GM12878 (cell line): ENCODE measurements around the gene JUND. TPM values are rescaled to one million over a fixed set of nuclear protein-coding genes. Genes with fewer than 3 reads are reported as not detected.

Source experiments
- ATAC-seq: fragments of 200-7000 bp; cut with Tn5 transposase; 3 replicates; pipeline ENCODE4 v1.9.1; 2020; ENCODE audit warnings: mild to moderate bottlenecking, moderate library complexity
- BruUV-seq: library from RNA; stranded (reverse); fragments of 400-500 nt; replicated peaks from 2 replicates; lab custom pipeline; 2021; lab: Mats Ljungman, UMichigan
- CTCF ChIA-PET: fragments of 300-600 bp; sonication (Branson Sonifier 250); formaldehyde crosslinking; extraction: SDS; loops from one replicate; lab custom pipeline; 2021; ENCODE audit warnings: inconsistent platforms; lab: Yijun Ruan, JAX
- POLR2A ChIA-PET: fragments of 350-600 bp; formaldehyde crosslinking; extraction: SDS; loops from one replicate; lab custom pipeline; 2021; ENCODE audit warnings: inconsistent platforms; lab: Charles Lee
- RAD21 ChIA-PET: fragments of 300-600 bp; sonication (Branson Sonifier 250); formaldehyde crosslinking; loops from one replicate; lab custom pipeline; 2023; ENCODE audit warnings: antibody characterized with exemption; ENCODE audit not compliant: unreplicated experiment; lab: Charles Lee
- SMC1A ChIA-PET: fragments of 300-600 bp; sonication (Branson Sonifier 250); formaldehyde crosslinking; loops from one replicate; lab custom pipeline; 2023; ENCODE audit not compliant: unreplicated experiment, uncharacterized antibody; lab: Charles Lee
- DNase-seq: peaks from one replicate; pipeline ENCODE4 v3.0.0-alpha.2; 2011; ENCODE audit warnings: low read depth, low spot score
- FAIRE-seq: peaks from 3 replicates; lab custom pipeline; 2011; peaks lifted over from hg19 to GRCh38; lab: Jason Lieb, UNC
- H2AFZ ChIP-seq: 2 replicates; pipeline ENCODE4 v1.6.0; 2011; ENCODE audit warnings: low read depth, low read length, control low read depth; ENCODE audit not compliant: control insufficient read depth
- H3K27ac ChIP-seq: 2 replicates; pipeline ENCODE4 v1.5.1; 2011; ENCODE audit warnings: control low read depth; ENCODE audit not compliant: control insufficient read depth, insufficient read depth
- H3K27me3 ChIP-seq, 2 experiments: replicated peaks in 1 of 2; 2 replicates each; pipeline versions ENCODE4 v1.6.0 to v1.6.1; 2011; ENCODE audit warnings: low read length in 1 of 2; ENCODE audit not compliant: control insufficient read depth in 2 of 2, insufficient read depth in 2 of 2
- H3K36me3 ChIP-seq, 2 experiments: 2 replicates each; pipeline ENCODE4 v1.5.1; 2011; ENCODE audit warnings: low read length in 1 of 2; ENCODE audit not compliant: control insufficient read depth in 2 of 2, insufficient read depth in 2 of 2
- H3K4me1 ChIP-seq: 2 replicates; pipeline ENCODE4 v1.6.1; 2011; ENCODE audit warnings: mild to moderate bottlenecking, low read length, moderate library complexity, mixed read lengths; ENCODE audit not compliant: control insufficient read depth, insufficient read depth
- H3K4me2 ChIP-seq: 2 replicates; pipeline ENCODE4 v1.6.0; 2011; ENCODE audit warnings: control low read depth; ENCODE audit not compliant: control insufficient read depth, insufficient read depth
- H3K4me3 ChIP-seq: fragments of 200-600 bp; sonication (generic); 2 replicates; pipeline ENCODE4 v1.5.1; 2016
- H3K79me2 ChIP-seq: 2 replicates; pipeline ENCODE4 v1.6.0; 2011; ENCODE audit warnings: low read length; ENCODE audit not compliant: control insufficient read depth, insufficient read depth
- H3K9ac ChIP-seq: 2 replicates; pipeline ENCODE4 v1.8.0; 2011; ENCODE audit warnings: low read length, control low read depth, mixed read lengths; ENCODE audit not compliant: control insufficient read depth, insufficient read depth
- H3K9me3 ChIP-seq: replicated peaks from 3 replicates; pipeline ENCODE4 v1.5.1; 2011; ENCODE audit warnings: mild to moderate bottlenecking, low read length; ENCODE audit not compliant: control insufficient read depth, insufficient read depth
- H4K20me1 ChIP-seq: 2 replicates; pipeline ENCODE4 v1.6.0; 2011; ENCODE audit not compliant: control insufficient read depth, insufficient read depth
- BHLHE40 ChIP-seq, 2 experiments: fragments of 450-650 bp in 1 of 2; IDR thresholded peaks; 2 replicates each; pipeline ENCODE4 v1.6.1; 2011 to 2017; ENCODE audit warnings: low read depth in 2 of 2, borderline replicate concordance in 1 of 2, improper control_type of control experiment in 1 of 2, low read length in 1 of 2, mild to moderate bottlenecking in 1 of 2
- CHD4 ChIP-seq: fragments of 200-600 bp; sonication (generic); IDR thresholded peaks from 2 replicates; pipeline ENCODE4 v1.6.1; 2016; ENCODE audit warnings: mild to moderate bottlenecking
- CUX1 ChIP-seq: IDR thresholded peaks from 2 replicates; pipeline ENCODE4 v1.6.1; 2012; ENCODE audit warnings: improper control_type of control experiment, low read depth, low read length; ENCODE audit not compliant: insufficient replicate concordance
- DPF2 ChIP-seq: fragments of 450-650 bp; IDR thresholded peaks from 2 replicates; pipeline ENCODE4 v1.6.1; 2017; ENCODE audit warnings: mild to moderate bottlenecking
- EGR1 ChIP-seq, 2 experiments: IDR thresholded peaks; 1 replicate in 1 of 2; 2 replicates in 1 of 2; pipeline ENCODE4 v1.6.1; 2011 to 2012; ENCODE audit warnings: low read depth in 2 of 2, low read length in 2 of 2, borderline replicate concordance in 1 of 2, mild to moderate bottlenecking in 1 of 2, moderate library complexity in 1 of 2
- FOXK2 ChIP-seq: fragments of 450-650 bp; IDR thresholded peaks from 2 replicates; pipeline ENCODE4 v1.6.1; 2017; ENCODE audit warnings: mild to moderate bottlenecking, moderate library complexity
- LARP7 ChIP-seq: fragments of 450-650 bp; IDR thresholded peaks from 2 replicates; pipeline ENCODE4 v1.6.1; 2017; ENCODE audit warnings: mild to moderate bottlenecking
- MEF2A ChIP-seq: IDR thresholded peaks from 2 replicates; pipeline ENCODE4 v1.6.1; 2011; ENCODE audit warnings: low read depth, mild to moderate bottlenecking, low read length, moderate library complexity; ENCODE audit not compliant: insufficient read depth
- NFXL1 ChIP-seq: fragments of 450-650 bp; IDR thresholded peaks from 2 replicates; pipeline ENCODE4 v1.6.1; 2017; ENCODE audit warnings: antibody characterized with exemption, mild to moderate bottlenecking, borderline replicate concordance
- RB1 ChIP-seq: fragments of 450-650 bp; formaldehyde crosslinking; IDR thresholded peaks from 2 replicates; pipeline ENCODE4 v1.6.1; 2017; ENCODE audit warnings: mild to moderate bottlenecking, borderline replicate concordance
- RUNX3 ChIP-seq: IDR thresholded peaks from 2 replicates; pipeline ENCODE4 v1.6.1; 2012; ENCODE audit warnings: low read length, inconsistent platforms
- SIN3A ChIP-seq: IDR thresholded peaks from 2 replicates; pipeline ENCODE4 v1.6.1; 2012; ENCODE audit warnings: low read depth, low read length, improper control_type of control experiment
- TCF3 ChIP-seq: IDR thresholded peaks from 2 replicates; pipeline ENCODE4 v1.6.1; 2012; ENCODE audit warnings: low read depth, mild to moderate bottlenecking, low read length, borderline replicate concordance; ENCODE audit not compliant: insufficient read depth
- YY1 ChIP-seq: IDR thresholded peaks from 2 replicates; pipeline ENCODE4 v1.6.1; 2011; ENCODE audit warnings: low read depth, mild to moderate bottlenecking, low read length
- ZNF384 ChIP-seq: IDR thresholded peaks from 2 replicates; pipeline ENCODE4 v1.6.1; 2012; ENCODE audit warnings: low read depth, mild to moderate bottlenecking, low read length, improper control_type of control experiment, borderline replicate concordance
- ZSCAN29 ChIP-seq: fragments of 450-650 bp; IDR thresholded peaks from 2 replicates; pipeline ENCODE4 v1.6.1; 2017; ENCODE audit warnings: mild to moderate bottlenecking, moderate library complexity
- WGBS: methylation state at CpG from one replicate; pipeline ENCODE4 v1.1.6; 2016; ENCODE audit warnings: low lambda C conversion rate; ENCODE audit not compliant: insufficient replicate concordance, insufficient coverage; ENCODE audit errors: missing lambda C conversion rate; 5-methylcytosine and 5-hydroxymethylcytosine counted together
- in situ Hi-C: fragments of 300-500 bp; cut with MboI; formaldehyde crosslinking; loops from 9 replicates; pipeline ENCODE4 v1.14.3; 2018; ENCODE audit warnings: mixed read lengths
- intact Hi-C: fragments of 100-400 bp; cut with micrococcal nuclease; formaldehyde crosslinking; loops from one replicate; pipeline ENCODE4 v1.14.2; 2022; ENCODE audit not compliant: unreplicated experiment
- polyA plus RNA-seq, 11 experiments: library from polyadenylated mRNA; depleted of rRNA in 4 of 11; unstranded in 6 of 11; stranded (reverse) in 5 of 11; fragments of >200 nt; fragmentation: Nextera tagmentation in 4 of 11; fragmentation: Illumina TruSeq in 1 of 11; extraction: Ambion mirVana in 4 of 11; extraction: Trizol in 1 of 11; gene quantifications; 1 replicate in 1 of 11; 2 replicates in 10 of 11; pipeline versions ENCODE4 v1.2.1 to v1.2.3, GENCODE V29; 2011 to 2016; ENCODE audit warnings: inconsistent platforms in 2 of 11, missing spikeins in 2 of 11, low read depth in 1 of 11
- total RNA-seq, 4 experiments: library from RNA; depleted of rRNA in 3 of 4; stranded (reverse); fragments of >200 nt in 3 of 4; fragmentation: Illumina TruSeq in 1 of 4; extraction: Trizol in 1 of 4; gene quantifications; 2 replicates each; pipeline versions ENCODE4 v1.2.1 to v1.2.3, GENCODE V29; 2013 to 2021

Gene JUND
- total and polyA plus RNA-seq, 10 of the 15 experiments (the other 5 are each of a cell fraction or from before 2014, with no cell fraction given) = 7.4 to 164 (median 18.8) TPM

- Histone ChIP-seq H2AFZ (peak overlapping the region; percentile 66), H3K9ac (peak overlapping the region; percentile 68), H3K36me3 (no peaks in the 10 kb centered on the region), H3K4me2 (peak overlapping the region; percentile 59), H3K9me3 (no peaks in the 10 kb centered on the region), H3K79me2 (peaks cover 19% of the 10 kb centered on the region), H3K27me3 (no peaks in the 10 kb centered on the region), H3K4me3 (no peak overlapping the region), H3K27ac (peak overlapping the region; percentile 72), H4K20me1 (no peaks in the 10 kb centered on the region), H3K4me1 (peaks cover 27% of the 10 kb centered on the region)
- WGBS = 4% methylated on average over 12 of the region's 12 CpGs
- ChIA-PET SMC1A (interaction anchor here (1.4 kb wide), 1 partner anchor 37 kb away, joined by 4 read pairs; no protein-coding TSS in a partner anchor), CTCF (interaction anchor here (0.9 to 3.1 kb wide), 3 partner anchors 15 to 133 kb away, joined by 3 to 11 read pairs (median 3); no protein-coding TSS in a partner anchor), POLR2A (interaction anchor here (0.8 to 2.8 kb wide), 5 partner anchors 8 to 44 kb away, joined by 3 to 24 read pairs (median 4); partner anchors contain the start of gene LSM4), RAD21 (interaction anchor here (0.7 to 1.2 kb wide), 3 partner anchors 20 to 550 kb away, joined by 3 to 4 read pairs (median 3); partner anchors contain the start of gene LSM4)
- intact Hi-C loops (no loop called here), in situ Hi-C loops (no loop called here)
- FAIRE-seq (peak; percentile 38), DNase-seq (no peak), ATAC-seq (no peak)
- no TSS peak for BruUV-seq
- TF ChIP-seq ZSCAN29 (no peak), TCF3 (no peak), BHLHE40 (IDR thresholded peaks at IDR 0.05; ENCODE audit: borderline replicate concordance in 1 of 2, low read depth in 2 of 2, low read length in 1 of 2) (peak; percentile 53 to 87; a peak in 3 of 4 replicates), SIN3A (no peak), DPF2 (peak; percentile 44; the same call in 1 of the 2 replicates), RB1 (0 out of 2 replicates have a peak, but pooled peaks have one; percentile 29), ZNF384 (no peak), CHD4 (no peak), YY1 (peak; percentile 19; the same call in 1 of the 2 replicates), FOXK2 (no peak), LARP7 (0 out of 2 replicates have a peak, but pooled peaks have one; percentile 50), CUX1 (no peak), RUNX3 (no peak), EGR1 (IDR thresholded peaks at IDR 0.05; ENCODE audit: borderline replicate concordance in 1 of 2, low read depth in 2 of 2, low read length in 2 of 2) (peak in 1 of 2 experiments; percentile 63; a peak in 2 of 3 replicates), NFXL1 (no peak), MEF2A (no peak)
These were observed 3.4 kb upstream of the JUND start for GRCh38 chr19:18284712-18285360.
